ENCODE results near the gene WNT3A. TPM values are rescaled to one million over a fixed set of nuclear protein-coding genes. Genes with fewer than 3 reads are reported as not detected.
A peak's percentile ranks its signal among the peaks of the same experiment; 100 is the strongest.
"Not testable (repeated sequence)": the region's sequence is repeated elsewhere in the genome, so short reads cannot be mapped to it uniquely, and the experiment has no call there.

WNT3A gene
- total RNA-seq, 1 experiment from 2014 or later, result not detected

GRCh38 chr1:227970076-227970995 lies 36.5 kb upstream of the WNT3A start:
- H3K36me3 Mint-ChIP-seq (ENCODE audit: insufficient read depth, unreplicated experiment); BruUV-seq (replicated peaks); intact Hi-C loops (cut with micrococcal nuclease; ENCODE audit: unreplicated experiment); H3K4me3 Mint-ChIP-seq (ENCODE audit: low read depth, unreplicated experiment); H3K27me3 Mint-ChIP-seq (ENCODE audit: unreplicated experiment); H3K9me3 Mint-ChIP-seq (ENCODE audit: low read depth, unreplicated experiment); H3K4me1 Mint-ChIP-seq (ENCODE audit: low read depth, unreplicated experiment); DNase-seq; CTCF ChIA-PET; H3K27ac Mint-ChIP-seq (ENCODE audit: unreplicated experiment): not testable (repeated sequence)

- H3K4me3 Mint-ChIP-seq (ENCODE audit: low read depth, unreplicated experiment); H3K4me1 Mint-ChIP-seq (ENCODE audit: low read depth, unreplicated experiment); DNase-seq; intact Hi-C loops (cut with micrococcal nuclease; ENCODE audit: unreplicated experiment); BruUV-seq (replicated peaks); CTCF ChIA-PET; H3K27me3 Mint-ChIP-seq (ENCODE audit: unreplicated experiment); H3K36me3 Mint-ChIP-seq (ENCODE audit: insufficient read depth, unreplicated experiment); H3K27ac Mint-ChIP-seq (ENCODE audit: unreplicated experiment); H3K9me3 Mint-ChIP-seq (ENCODE audit: low read depth, unreplicated experiment): not testable (repeated sequence)
These were observed 35.6 kb upstream of the WNT3A start for GRCh38 chr1:227971216-227971615.

GRCh38 chr1:227971643-227972282 lies 35.0 kb upstream of the WNT3A start:
- BruUV-seq (replicated peaks); H3K27ac Mint-ChIP-seq (ENCODE audit: unreplicated experiment); H3K4me1 Mint-ChIP-seq (ENCODE audit: low read depth, unreplicated experiment); CTCF ChIA-PET; DNase-seq; H3K36me3 Mint-ChIP-seq (ENCODE audit: insufficient read depth, unreplicated experiment); intact Hi-C loops (cut with micrococcal nuclease; ENCODE audit: unreplicated experiment); H3K4me3 Mint-ChIP-seq (ENCODE audit: low read depth, unreplicated experiment); H3K9me3 Mint-ChIP-seq (ENCODE audit: low read depth, unreplicated experiment); H3K27me3 Mint-ChIP-seq (ENCODE audit: unreplicated experiment): not testable (repeated sequence)

- H3K27ac Mint-ChIP-seq (ENCODE audit: unreplicated experiment); H3K9me3 Mint-ChIP-seq (ENCODE audit: low read depth, unreplicated experiment); H3K27me3 Mint-ChIP-seq (ENCODE audit: unreplicated experiment); H3K36me3 Mint-ChIP-seq (ENCODE audit: insufficient read depth, unreplicated experiment); BruUV-seq (replicated peaks); CTCF ChIA-PET; H3K4me3 Mint-ChIP-seq (ENCODE audit: low read depth, unreplicated experiment); H3K4me1 Mint-ChIP-seq (ENCODE audit: low read depth, unreplicated experiment); intact Hi-C loops (cut with micrococcal nuclease; ENCODE audit: unreplicated experiment); DNase-seq: not testable (repeated sequence)
These were observed 34.5 kb upstream of the WNT3A start for GRCh38 chr1:227972283-227972679.

- BruUV-seq (replicated peaks); H3K9me3 Mint-ChIP-seq (ENCODE audit: low read depth, unreplicated experiment); H3K27ac Mint-ChIP-seq (ENCODE audit: unreplicated experiment); intact Hi-C loops (cut with micrococcal nuclease; ENCODE audit: unreplicated experiment); CTCF ChIA-PET; H3K4me1 Mint-ChIP-seq (ENCODE audit: low read depth, unreplicated experiment); H3K36me3 Mint-ChIP-seq (ENCODE audit: insufficient read depth, unreplicated experiment); H3K27me3 Mint-ChIP-seq (ENCODE audit: unreplicated experiment); H3K4me3 Mint-ChIP-seq (ENCODE audit: low read depth, unreplicated experiment): not testable (repeated sequence)
- DNase-seq, result peak; percentile 40
These were observed 33.9 kb upstream of the WNT3A start for GRCh38 chr1:227972843-227973374.

GRCh38 chr1:227973724-227974288 lies 33.0 kb upstream of the WNT3A start:
- CTCF ChIA-PET; DNase-seq; H3K4me1 Mint-ChIP-seq (ENCODE audit: low read depth, unreplicated experiment); H3K9me3 Mint-ChIP-seq (ENCODE audit: low read depth, unreplicated experiment); H3K27ac Mint-ChIP-seq (ENCODE audit: unreplicated experiment); H3K4me3 Mint-ChIP-seq (ENCODE audit: low read depth, unreplicated experiment); H3K36me3 Mint-ChIP-seq (ENCODE audit: insufficient read depth, unreplicated experiment); H3K27me3 Mint-ChIP-seq (ENCODE audit: unreplicated experiment); intact Hi-C loops (cut with micrococcal nuclease; ENCODE audit: unreplicated experiment); BruUV-seq (replicated peaks): not testable (repeated sequence)

GRCh38 chr1:227975583-227976283 lies 31.1 kb upstream of the WNT3A start:
- BruUV-seq (replicated peaks); H3K4me1 Mint-ChIP-seq (ENCODE audit: low read depth, unreplicated experiment); intact Hi-C loops (cut with micrococcal nuclease; ENCODE audit: unreplicated experiment); H3K9me3 Mint-ChIP-seq (ENCODE audit: low read depth, unreplicated experiment); H3K27me3 Mint-ChIP-seq (ENCODE audit: unreplicated experiment); DNase-seq; H3K36me3 Mint-ChIP-seq (ENCODE audit: insufficient read depth, unreplicated experiment); H3K4me3 Mint-ChIP-seq (ENCODE audit: low read depth, unreplicated experiment); CTCF ChIA-PET; H3K27ac Mint-ChIP-seq (ENCODE audit: unreplicated experiment): not testable (repeated sequence)

Data from Calu3 (cell line).